PC-9 (cell line): ENCODE results near the gene TRAPPC8.

Experiments used
- CTCF ChIP-seq: fragments of 200-600 bp; sonication (generic); conservative IDR thresholded peaks from 2 replicates; pipeline ENCODE4 v1.6.1; 2017; ENCODE audit warnings: mixed run types, antibody characterized with exemption, mild to moderate bottlenecking, moderate library complexity
- EZH2 ChIP-seq: fragments of 200-600 bp; sonication (generic); IDR thresholded peaks from 2 replicates; pipeline ENCODE4 v1.8.0; 2017; ENCODE audit warnings: antibody characterized with exemption, low read depth

- TF ChIP-seq CTCF (no peak), EZH2 (no peak)
Measured at GRCh38 chr18:31825772-31826171, 117.2 kb downstream of the TRAPPC8 start.
